Middle frontal gyrus (tissue), 1 donor: Measurements from ENCODE around the gene PRDM12.

Experiments
- DNase-seq: peaks from one replicate; pipeline ENCODE4 v3.0.0-alpha.2; 2015; ENCODE audit warnings: low spot score; ENCODE audit errors: extremely low spot score

PRDM12 gene

GRCh38 chr9:130635721-130636647 lies 28.4 kb upstream of the PRDM12 start:
- no peak for DNase-seq

GRCh38 chr9:130636648-130637020 lies 27.8 kb upstream of the PRDM12 start:
- DNase-seq: no peak

DNA sequence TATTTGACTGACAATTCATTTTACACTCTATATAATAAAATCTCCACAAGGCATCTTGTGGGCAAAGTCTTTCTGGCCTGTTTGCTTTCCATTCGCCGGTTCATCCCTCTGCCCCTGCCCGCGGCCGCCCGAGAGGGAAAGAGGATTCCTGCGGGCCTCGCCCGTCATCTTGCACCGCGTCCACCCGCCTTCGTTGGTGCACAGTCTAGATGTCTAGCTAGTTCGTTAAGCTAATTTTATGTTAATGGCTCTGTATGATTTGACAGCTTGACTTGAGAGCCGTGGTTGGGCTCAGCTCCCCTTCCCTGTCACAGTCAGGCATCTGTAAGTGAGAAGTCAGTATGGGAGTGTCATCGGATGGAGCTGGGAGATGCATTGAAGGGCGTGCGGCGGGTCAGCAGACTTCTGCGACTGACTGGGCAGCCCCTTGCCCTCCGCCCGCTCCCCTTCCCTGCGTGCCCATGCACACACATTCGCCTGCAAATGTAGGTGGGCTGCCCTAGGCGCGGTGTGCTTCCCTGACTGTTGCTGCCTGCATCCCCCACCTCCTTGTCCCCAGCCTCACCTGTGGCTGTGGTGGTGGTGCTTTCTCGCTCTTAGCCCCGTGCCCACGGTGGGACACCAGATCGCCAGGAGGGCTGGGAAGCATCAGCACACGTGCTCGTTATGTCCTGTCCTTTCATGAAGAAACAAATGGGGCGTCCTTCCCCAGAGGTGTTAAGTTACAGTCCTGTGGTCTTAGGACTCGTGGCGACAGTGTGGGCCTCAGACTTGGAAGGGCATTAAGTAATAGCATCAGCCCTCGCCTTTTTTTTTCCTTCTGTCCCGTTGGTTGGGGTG lies 25.9 kb upstream of the PRDM12 start:
- DNase-seq: no peak

DNA sequence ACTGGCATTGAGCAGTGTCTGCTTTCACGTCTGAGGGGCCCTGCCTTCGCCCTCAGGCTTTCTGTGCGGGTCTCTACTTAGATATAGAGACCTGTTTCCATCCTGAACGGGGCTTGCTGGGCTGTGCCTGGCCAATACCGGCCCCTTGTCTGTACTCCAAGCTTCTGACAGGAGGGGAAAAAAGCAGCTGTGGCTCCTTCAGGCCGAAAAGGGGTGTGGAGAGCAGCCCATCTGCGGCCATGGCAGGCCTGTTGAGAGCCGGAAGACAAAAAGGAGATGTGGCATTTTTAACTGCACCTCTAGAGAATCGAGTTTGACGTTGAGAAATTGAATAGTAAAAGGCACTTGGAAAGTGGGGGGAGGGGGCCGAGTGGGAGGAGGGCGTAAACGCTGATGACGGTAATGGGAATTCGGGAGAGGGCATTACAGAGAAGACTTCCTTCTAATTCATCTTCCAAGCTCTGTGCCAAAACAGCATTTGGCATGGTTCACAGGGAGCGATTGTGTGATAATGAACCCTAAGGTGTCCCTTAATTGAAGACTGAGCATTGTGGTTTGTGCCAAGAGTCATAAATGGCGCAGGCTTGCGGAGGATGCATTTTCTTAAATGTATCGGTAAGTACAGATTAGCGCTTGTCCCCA lies 25.1 kb upstream of the PRDM12 start:
- no peak for DNase-seq

DNA sequence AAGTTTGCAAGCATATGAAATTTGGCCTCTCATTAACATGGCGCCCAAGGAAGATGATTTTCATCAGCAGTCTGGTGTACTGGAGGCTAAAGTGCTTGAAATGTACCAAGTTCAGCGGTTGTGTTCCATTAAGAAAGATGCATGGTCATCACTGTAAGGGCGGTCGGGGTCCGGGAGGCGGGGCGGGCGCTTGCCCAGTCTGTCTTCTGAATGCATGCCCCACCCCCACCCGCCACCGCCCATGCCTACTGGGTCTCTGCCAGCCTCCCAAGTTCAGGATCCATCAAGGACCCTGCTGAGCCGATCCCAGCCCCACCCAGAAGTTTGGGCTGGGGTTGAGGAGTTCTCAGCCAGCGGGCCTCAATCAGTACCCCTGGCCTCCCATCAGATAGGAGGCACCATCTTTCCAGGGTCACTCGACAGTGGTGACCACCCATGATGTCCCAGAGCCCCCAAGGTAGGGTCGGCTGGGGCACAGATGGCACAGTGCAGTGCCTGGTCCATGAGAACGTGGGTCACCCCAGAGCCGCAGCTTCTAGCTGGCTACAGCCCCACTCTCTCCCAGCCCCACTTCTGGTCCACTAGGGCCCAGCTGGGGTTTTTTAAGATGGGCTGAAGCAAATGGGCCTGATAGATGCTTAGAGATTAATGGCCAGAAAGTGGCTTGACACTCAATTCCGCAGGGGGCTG lies 24.4 kb upstream of the PRDM12 start:
- no peak for DNase-seq

GRCh38 chr9:130640681-130641080 lies 23.7 kb upstream of the PRDM12 start:
- DNase-seq: no peak

DNA sequence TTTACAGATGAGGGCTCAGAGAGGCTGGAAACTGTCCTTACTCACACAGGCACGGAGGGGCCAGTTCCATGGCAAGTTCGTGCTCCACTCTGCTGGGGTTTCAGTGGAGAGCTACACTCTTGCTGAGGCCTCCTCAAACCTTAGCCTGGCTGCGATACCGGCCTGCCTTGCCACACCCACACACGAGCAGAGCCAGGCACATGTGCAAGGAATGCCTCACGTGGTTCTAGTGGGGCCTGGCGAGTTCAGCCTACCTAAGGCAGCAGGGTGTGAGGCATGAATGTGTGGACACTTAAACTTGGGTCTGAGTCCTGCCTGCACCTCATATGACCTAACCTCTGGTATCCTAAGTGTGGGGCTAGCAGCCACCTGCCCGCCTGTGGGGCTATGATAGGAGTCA lies 21.5 kb upstream of the PRDM12 start:
- no peak for DNase-seq

DNA sequence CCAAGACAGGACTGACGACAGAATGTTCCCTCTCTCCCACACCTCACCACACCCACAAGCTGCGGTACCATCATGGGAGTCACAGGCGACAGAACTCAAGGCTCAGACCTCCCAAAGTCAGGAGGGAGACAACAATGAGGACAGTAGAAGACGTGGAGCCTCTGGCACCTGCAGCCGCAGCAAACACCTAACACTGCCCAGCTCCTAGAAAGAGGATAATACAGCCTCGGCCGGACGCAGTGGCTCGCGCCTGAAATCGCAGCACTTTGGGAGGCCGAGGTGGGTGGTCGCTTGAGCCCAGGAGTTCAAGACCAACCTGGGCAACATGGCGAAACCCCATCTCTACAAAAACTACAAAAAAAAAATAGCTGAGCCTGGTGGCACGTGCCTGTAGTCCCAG lies 13.2 kb upstream of the PRDM12 start:
- no peak for DNase-seq

GRCh38 chr9:130651752-130652151 lies 12.6 kb upstream of the PRDM12 start:
- no peak for DNase-seq

GRCh38 chr9:130654879-130655278 lies 9.5 kb upstream of the PRDM12 start:
- no peak for DNase-seq

- no peak for DNase-seq
Measured at GRCh38 chr9:130658893-130659698, 5.3 kb upstream of the PRDM12 start.

DNA sequence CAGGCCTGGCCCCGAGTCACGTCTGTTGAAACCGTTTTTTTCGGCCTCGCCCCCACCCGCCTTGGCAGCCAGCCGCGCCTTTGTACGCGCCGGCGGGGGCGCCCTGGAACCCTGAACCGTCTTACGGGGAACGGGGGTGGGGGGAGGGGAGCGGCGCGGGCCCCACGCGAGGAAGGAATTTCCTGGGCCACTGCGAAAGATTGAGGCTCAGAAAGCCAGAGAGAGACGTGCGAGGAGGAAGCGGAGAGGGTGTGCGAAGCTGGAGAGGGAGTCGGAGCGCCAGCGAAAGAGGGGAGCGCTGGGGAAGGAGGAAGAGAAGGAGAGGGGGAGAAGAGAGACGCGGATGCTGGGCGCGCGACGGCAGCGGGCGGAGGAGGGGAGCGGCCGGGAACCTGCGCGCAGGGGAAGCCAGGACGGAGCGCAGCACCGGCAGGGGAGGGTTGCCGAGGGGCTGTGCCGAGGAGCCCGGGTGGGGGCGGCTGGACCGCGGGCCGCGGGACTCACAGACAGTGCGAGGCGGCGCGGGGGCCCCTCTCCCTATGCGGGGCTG lies 4.6 kb upstream of the PRDM12 start:
- DNase-seq: no peak

- no peak for DNase-seq
Measured at GRCh38 chr9:130660326-130660682, 4.1 kb upstream of the PRDM12 start.

DNA sequence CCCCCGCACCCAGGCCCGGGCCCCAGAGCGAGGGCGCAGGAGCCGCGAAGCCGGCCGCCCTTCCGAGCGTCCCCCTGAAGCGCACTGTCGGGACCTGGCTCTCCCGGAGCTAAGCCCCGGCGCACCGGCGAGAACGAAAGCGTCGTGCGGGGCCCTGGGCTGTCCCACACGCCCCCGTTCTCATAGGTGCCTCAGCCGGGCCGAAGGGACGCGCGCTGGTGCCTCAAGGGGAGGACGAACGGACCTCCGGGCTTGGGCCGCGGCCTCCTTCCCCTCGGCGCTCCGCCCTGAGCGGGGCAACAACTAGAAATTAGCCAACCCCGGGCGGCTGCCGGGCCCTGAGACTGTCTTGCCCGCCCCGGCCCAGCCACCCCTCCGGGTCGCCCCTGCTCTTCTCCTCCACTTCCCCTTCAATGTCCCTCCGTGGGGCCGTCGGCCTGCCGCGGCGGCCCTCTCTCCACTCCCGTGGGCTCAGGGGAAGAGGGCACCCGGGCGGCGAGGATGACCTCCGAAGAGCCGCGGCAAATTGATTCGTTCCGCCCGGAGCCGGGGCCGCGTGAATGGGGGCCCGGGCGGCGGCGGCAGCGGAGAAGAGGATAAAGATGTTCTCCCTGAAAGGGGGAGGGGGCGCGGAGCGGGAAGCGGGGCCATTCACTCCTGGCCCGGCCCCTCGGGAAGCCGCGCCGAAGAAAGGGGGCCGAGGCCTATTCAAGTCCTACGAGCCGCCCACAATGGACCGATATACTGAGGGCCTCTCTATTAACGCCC lies 3.5 kb upstream of the PRDM12 start:
- DNase-seq: no peak

DNA sequence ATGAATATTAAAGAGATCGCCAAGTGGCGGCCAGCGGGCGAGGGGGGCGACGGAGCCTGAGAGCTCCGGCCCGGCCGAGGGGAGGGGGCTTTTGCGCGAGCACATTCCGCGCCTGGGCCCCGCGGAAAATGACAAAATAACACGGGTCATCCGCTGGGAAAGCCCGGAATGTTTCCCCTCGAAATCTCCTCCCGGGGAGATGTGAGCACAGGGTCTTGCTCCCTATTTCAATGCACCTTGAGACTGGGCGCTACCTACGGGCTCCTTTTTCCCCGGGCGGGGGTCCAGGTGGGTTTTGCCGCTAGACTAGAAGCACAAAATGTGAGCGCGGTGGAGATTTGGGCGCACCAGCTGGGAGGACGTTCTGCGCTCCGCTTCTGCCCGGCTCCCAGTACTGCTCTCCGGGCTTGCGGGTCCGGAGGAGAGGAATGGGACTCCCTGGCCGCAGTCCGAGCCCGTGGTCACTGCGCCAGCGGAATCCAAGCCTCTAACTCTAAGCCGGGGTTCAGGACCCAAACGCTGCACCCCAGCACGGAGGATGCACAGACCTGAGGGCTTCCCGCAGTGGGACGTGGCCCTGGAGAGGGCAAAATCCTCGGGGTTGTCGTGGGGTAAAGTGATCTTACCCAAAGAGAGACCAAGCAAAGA lies 2.8 kb upstream of the PRDM12 start:
- no peak for DNase-seq

- no peak for DNase-seq
Measured at GRCh38 chr9:130662099-130662969, 2.1 kb upstream of the PRDM12 start.

- no peak for DNase-seq
Measured at GRCh38 chr9:130662970-130663257, 1.5 kb upstream of the PRDM12 start.

DNA sequence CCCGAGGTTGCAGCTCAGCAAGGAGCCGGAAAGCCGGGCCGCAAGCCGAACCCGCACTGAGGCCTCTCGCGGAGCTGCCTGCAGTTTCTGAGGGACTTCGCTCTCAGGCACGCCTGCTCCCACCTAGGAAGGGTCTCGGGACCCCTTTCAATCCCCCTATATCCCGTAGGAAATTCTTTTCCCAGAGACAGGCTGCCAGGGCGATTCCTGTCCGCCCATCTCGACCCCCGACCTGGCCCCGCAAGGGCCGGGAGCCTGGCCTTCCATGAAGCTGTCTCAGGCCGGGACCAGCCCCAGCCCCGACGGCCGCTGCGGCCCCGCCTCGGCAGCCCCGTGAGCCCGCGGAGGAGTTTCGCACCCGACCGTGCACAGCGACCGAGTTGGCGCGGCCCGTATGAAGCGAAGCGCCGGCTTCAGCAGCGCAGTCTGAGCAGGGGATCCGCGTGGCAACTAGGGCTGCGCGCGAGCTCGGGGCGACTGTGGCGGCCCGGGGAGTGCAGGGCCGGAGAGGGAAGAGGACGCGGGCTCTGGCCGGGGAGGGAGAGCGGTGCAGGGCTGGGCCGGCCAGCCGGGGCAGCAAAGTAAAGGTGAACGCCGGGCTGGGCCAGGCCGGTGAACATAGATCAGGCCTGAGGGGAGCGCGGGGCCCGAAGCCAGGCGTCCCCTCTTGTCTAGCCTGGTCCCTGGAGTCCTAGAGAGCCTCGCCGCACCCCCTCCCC lies 977 bp upstream of the PRDM12 start:
- no peak for DNase-seq
